Measurements from ENCODE around the gene CD40LG.

GRCh38 chrX:136600059-136600458 lies 47.9 kb upstream of the CD40LG start:
- TF ChIP-seq CTCF (conservative IDR thresholded peaks at IDR 0.05; ENCODE audit: low read length) (no peak), EZH2phosphoT487 (IDR thresholded peaks at IDR 0.05; ENCODE audit: borderline replicate concordance) (no peak)
